ENCODE data around the gene OGA.

OGA gene

DNA sequence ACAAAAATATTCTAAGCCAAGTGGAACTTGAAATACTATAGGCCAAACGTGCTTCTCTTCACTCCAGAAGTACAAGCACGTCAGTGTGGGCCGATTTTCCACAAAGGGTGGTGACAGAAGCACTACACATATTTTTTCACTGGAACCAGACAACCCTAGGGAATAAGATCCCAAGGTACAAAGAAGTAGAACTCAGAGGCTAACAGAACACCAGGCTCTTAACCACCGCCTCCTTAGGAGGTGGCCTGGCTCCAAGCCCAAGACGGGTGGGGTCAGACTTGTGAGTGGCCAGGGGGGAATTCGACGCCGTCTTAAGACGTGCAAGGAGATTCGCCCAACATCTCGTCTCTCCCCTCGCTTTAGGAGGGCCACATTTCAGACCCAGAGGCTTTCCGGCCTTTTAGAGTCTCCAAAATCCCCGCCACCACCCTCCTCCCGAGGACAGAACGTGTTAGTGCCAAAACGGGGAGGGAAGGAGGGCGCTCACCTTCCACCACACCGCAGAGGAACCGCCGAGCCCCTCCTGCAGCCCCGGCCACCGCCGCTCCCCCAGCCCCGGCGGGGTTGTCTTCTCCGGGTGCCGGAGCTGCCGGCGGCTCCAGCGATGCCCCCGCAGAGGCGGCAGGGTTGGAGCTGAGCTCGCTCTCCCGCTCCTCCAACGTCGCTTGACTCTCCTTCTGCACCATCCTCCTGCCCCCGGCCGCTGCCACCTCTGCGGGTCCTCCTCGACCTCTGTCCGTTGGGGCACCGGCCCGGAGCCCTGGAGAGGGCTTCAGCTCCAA lies 716 bp downstream of the OGA start (continued):
- TF ChIP-seq ZNF324 (tag by site-specific recombination; IDR thresholded peaks at IDR 0.05) = no peak
- TF ChIP-seq, protein P1, sequence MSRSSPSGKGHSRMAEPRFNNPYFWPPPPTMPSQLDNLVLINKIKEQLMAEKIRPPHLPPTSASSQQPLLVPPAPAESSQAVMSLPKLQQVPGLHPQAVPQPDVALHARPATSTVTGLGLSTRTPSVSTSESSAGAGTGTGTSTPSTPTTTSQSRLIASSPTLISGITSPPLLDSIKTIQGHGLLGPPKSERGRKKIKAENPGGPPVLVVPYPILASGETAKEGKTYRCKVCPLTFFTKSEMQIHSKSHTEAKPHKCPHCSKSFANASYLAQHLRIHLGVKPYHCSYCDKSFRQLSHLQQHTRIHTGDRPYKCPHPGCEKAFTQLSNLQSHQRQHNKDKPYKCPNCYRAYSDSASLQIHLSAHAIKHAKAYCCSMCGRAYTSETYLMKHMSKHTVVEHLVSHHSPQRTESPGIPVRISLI (tag by site-specific recombination; IDR thresholded peaks at IDR 0.05) = no peak
- TF ChIP-seq ZNF138 (tag by site-specific recombination; IDR thresholded peaks at IDR 0.05; ENCODE audit: borderline replicate concordance) = no peak
- TF ChIP-seq, protein P2, sequence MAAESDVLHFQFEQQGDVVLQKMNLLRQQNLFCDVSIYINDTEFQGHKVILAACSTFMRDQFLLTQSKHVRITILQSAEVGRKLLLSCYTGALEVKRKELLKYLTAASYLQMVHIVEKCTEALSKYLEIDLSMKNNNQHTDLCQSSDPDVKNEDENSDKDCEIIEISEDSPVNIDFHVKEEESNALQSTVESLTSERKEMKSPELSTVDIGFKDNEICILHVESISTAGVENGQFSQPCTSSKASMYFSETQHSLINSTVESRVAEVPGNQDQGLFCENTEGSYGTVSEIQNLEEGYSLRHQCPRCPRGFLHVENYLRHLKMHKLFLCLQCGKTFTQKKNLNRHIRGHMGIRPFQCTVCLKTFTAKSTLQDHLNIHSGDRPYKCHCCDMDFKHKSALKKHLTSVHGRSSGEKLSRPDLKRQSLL (tag by site-specific recombination; IDR thresholded peaks at IDR 0.05) = peak; percentile 68; the same call in 1 of the 2 replicates
- TF ChIP-seq, protein P3, sequence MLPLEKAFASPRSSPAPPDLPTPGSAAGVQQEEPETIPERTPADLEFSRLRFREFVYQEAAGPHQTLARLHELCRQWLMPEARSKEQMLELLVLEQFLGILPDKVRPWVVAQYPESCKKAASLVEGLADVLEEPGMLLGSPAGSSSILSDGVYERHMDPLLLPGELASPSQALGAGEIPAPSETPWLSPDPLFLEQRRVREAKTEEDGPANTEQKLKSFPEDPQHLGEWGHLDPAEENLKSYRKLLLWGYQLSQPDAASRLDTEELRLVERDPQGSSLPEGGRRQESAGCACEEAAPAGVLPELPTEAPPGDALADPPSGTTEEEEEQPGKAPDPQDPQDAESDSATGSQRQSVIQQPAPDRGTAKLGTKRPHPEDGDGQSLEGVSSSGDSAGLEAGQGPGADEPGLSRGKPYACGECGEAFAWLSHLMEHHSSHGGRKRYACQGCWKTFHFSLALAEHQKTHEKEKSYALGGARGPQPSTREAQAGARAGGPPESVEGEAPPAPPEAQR (tag by site-specific recombination; IDR thresholded peaks at IDR 0.05) = no peak
- TF ChIP-seq SP7 (tag by site-specific recombination; IDR thresholded peaks at IDR 0.05) = no peak
- TF ChIP-seq ZNF768 (tag by site-specific recombination; IDR thresholded peaks at IDR 0.05) = no peak
- TF ChIP-seq ZNF514 (tag by site-specific recombination; IDR thresholded peaks at IDR 0.05) = no peak
- TF ChIP-seq, protein P4, sequence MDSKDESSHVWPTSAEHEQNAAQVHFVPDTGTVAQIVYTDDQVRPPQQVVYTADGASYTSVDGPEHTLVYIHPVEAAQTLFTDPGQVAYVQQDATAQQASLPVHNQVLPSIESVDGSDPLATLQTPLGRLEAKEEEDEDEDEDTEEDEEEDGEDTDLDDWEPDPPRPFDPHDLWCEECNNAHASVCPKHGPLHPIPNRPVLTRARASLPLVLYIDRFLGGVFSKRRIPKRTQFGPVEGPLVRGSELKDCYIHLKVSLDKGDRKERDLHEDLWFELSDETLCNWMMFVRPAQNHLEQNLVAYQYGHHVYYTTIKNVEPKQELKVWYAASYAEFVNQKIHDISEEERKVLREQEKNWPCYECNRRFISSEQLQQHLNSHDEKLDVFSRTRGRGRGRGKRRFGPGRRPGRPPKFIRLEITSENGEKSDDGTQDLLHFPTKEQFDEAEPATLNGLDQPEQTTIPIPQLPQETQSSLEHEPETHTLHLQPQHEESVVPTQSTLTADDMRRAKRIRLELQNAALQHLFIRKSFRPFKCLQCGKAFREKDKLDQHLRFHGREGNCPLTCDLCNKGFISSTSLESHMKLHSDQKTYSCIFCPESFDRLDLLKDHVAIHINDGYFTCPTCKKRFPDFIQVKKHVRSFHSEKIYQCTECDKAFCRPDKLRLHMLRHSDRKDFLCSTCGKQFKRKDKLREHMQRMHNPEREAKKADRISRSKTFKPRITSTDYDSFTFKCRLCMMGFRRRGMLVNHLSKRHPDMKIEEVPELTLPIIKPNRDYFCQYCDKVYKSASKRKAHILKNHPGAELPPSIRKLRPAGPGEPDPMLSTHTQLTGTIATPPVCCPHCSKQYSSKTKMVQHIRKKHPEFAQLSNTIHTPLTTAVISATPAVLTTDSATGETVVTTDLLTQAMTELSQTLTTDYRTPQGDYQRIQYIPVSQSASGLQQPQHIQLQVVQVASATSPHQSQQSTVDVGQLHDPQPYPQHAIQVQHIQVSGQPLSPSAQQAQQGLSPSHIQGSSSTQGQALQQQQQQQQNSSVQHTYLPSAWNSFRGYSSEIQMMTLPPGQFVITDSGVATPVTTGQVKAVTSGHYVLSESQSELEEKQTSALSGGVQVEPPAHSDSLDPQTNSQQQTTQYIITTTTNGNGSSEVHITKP (tag by site-specific recombination; IDR thresholded peaks at IDR 0.05) = peak; percentile 69
- no peak for TF ChIP-seq ZNF404 (tag by site-specific recombination; IDR thresholded peaks at IDR 0.05)
- TF ChIP-seq, protein P5, sequence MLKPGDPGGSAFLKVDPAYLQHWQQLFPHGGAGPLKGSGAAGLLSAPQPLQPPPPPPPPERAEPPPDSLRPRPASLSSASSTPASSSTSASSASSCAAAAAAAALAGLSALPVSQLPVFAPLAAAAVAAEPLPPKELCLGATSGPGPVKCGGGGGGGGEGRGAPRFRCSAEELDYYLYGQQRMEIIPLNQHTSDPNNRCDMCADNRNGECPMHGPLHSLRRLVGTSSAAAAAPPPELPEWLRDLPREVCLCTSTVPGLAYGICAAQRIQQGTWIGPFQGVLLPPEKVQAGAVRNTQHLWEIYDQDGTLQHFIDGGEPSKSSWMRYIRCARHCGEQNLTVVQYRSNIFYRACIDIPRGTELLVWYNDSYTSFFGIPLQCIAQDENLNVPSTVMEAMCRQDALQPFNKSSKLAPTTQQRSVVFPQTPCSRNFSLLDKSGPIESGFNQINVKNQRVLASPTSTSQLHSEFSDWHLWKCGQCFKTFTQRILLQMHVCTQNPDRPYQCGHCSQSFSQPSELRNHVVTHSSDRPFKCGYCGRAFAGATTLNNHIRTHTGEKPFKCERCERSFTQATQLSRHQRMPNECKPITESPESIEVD (tag by site-specific recombination; IDR thresholded peaks at IDR 0.05) = peak; percentile 78
- TF ChIP-seq, protein P6, sequence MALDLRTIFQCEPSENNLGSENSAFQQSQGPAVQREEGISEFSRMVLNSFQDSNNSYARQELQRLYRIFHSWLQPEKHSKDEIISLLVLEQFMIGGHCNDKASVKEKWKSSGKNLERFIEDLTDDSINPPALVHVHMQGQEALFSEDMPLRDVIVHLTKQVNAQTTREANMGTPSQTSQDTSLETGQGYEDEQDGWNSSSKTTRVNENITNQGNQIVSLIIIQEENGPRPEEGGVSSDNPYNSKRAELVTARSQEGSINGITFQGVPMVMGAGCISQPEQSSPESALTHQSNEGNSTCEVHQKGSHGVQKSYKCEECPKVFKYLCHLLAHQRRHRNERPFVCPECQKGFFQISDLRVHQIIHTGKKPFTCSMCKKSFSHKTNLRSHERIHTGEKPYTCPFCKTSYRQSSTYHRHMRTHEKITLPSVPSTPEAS (tag by site-specific recombination; IDR thresholded peaks at IDR 0.05) = 0 out of 2 replicates have a peak, but pooled peaks have one; percentile 16
- 0 out of 2 replicates have a peak, but pooled peaks have one; percentile 33 for TF ChIP-seq ZNF121 (tag by site-specific recombination; IDR thresholded peaks at IDR 0.05)
- TF ChIP-seq ZNF335 (tag by site-specific recombination; conservative IDR thresholded peaks at IDR 0.05) = peak; percentile 99
- no peak for TF ChIP-seq ZNF626 (tag by site-specific recombination; IDR thresholded peaks at IDR 0.05)
- TF ChIP-seq ZNF510 (tag by site-specific recombination; IDR thresholded peaks at IDR 0.05; ENCODE audit: insufficient replicate concordance) = no peak
- TF ChIP-seq ZNF433 (tag by site-specific recombination; IDR thresholded peaks at IDR 0.05; ENCODE audit: low read depth) = no peak
- TF ChIP-seq ZNF623 (tag by site-specific recombination; IDR thresholded peaks at IDR 0.05) = no peak; the same call in 1 of the 2 replicates
- TF ChIP-seq, protein P7, sequence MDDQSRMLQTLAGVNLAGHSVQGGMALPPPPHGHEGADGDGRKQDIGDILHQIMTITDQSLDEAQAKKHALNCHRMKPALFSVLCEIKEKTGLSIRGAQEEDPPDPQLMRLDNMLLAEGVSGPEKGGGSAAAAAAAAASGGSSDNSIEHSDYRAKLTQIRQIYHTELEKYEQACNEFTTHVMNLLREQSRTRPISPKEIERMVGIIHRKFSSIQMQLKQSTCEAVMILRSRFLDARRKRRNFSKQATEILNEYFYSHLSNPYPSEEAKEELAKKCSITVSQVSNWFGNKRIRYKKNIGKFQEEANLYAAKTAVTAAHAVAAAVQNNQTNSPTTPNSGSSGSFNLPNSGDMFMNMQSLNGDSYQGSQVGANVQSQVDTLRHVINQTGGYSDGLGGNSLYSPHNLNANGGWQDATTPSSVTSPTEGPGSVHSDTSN (CRISPR knock-in tag; IDR thresholded peaks at IDR 0.05) = no peak
- TF ChIP-seq ZFP41 (tag by site-specific recombination; IDR thresholded peaks at IDR 0.05; ENCODE audit: borderline replicate concordance) = no peak
- TF ChIP-seq ZNF423 (tag by site-specific recombination; IDR thresholded peaks at IDR 0.05) = no peak
- no peak for TF ChIP-seq ZNF660 (tag by site-specific recombination; IDR thresholded peaks at IDR 0.05)
- TF ChIP-seq ZNF248 (tag by site-specific recombination; IDR thresholded peaks at IDR 0.05) = no peak
- no peak for TF ChIP-seq KLF16 (tag by site-specific recombination; IDR thresholded peaks at IDR 0.05)
- TF ChIP-seq, protein P8, sequence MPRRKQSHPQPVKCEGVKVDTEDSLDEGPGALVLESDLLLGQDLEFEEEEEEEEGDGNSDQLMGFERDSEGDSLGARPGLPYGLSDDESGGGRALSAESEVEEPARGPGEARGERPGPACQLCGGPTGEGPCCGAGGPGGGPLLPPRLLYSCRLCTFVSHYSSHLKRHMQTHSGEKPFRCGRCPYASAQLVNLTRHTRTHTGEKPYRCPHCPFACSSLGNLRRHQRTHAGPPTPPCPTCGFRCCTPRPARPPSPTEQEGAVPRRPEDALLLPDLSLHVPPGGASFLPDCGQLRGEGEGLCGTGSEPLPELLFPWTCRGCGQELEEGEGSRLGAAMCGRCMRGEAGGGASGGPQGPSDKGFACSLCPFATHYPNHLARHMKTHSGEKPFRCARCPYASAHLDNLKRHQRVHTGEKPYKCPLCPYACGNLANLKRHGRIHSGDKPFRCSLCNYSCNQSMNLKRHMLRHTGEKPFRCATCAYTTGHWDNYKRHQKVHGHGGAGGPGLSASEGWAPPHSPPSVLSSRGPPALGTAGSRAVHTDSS (tag by site-specific recombination; IDR thresholded peaks at IDR 0.05) = no peak
- no peak for TF ChIP-seq KLF7 (tag by site-specific recombination; IDR thresholded peaks at IDR 0.05; ENCODE audit: borderline replicate concordance)
